GM18873 (cell line): Measurements from ENCODE around the gene APP.

Experiments used
- ATAC-seq: cut with Tn5 transposase; IDR thresholded peaks from one replicate; pipeline ENCODE4 v1.9.1; 2021; ENCODE audit warnings: mild to moderate bottlenecking, moderate library complexity, moderate number of reproducible peaks; ENCODE audit not compliant: unreplicated experiment, low FRiP score

APP gene

GRCh38 chr21:25995278-25995677, 175.3 kb downstream of the APP start:
- no peak for ATAC-seq

- ATAC-seq: no peak
Observed at GRCh38 chr21:25994758-25995163, 175.8 kb downstream of the APP start.

- ATAC-seq: no peak
Observed at GRCh38 chr21:25988738-25989137, 181.8 kb downstream of the APP start.

GRCh38 chr21:25987531-25987930, 183.0 kb downstream of the APP start:
- no peak for ATAC-seq

GRCh38 chr21:25986928-25987327, 183.6 kb downstream of the APP start:
- no peak for ATAC-seq

GRCh38 chr21:25985990-25986389, 184.6 kb downstream of the APP start:
- ATAC-seq: no peak

GRCh38 chr21:25984538-25984937, 186.0 kb downstream of the APP start:
- ATAC-seq: no peak

- ATAC-seq: no peak
Observed at GRCh38 chr21:25983745-25984144, 186.8 kb downstream of the APP start.

GRCh38 chr21:25980710-25981109, 189.9 kb downstream of the APP start:
- ATAC-seq: no peak

- ATAC-seq: no peak
Observed at GRCh38 chr21:25979845-25980616, 190.5 kb downstream of the APP start.

- no peak for ATAC-seq
Observed at GRCh38 chr21:25977068-25977611, 193.4 kb downstream of the APP start.

- no peak for ATAC-seq
Observed at GRCh38 chr21:25974964-25975363, 195.6 kb downstream of the APP start.

- ATAC-seq: no peak
Observed at GRCh38 chr21:25970254-25970930, 200.2 kb downstream of the APP start.

- ATAC-seq: peak; percentile 35
Observed at GRCh38 chr21:25967901-25968438, 202.6 kb downstream of the APP start.

GRCh38 chr21:25967181-25967900, 203.2 kb downstream of the APP start:
- ATAC-seq: peak; percentile 93

- ATAC-seq: no peak
Observed at GRCh38 chr21:25965951-25966707, 204.4 kb downstream of the APP start.

GRCh38 chr21:25964926-25965325, 205.6 kb downstream of the APP start:
- ATAC-seq: no peak

GRCh38 chr21:25964015-25964414, 206.6 kb downstream of the APP start:
- no peak for ATAC-seq

GRCh38 chr21:25963181-25963580, 207.4 kb downstream of the APP start:
- no peak for ATAC-seq

- no peak for ATAC-seq
Observed at GRCh38 chr21:25961042-25961441, 209.5 kb downstream of the APP start.
